ENCODE results near the gene PLPPR3.

GRCh38 chr19:821231-821824, 427 bp downstream of the PLPPR3 start:
- TF ChIP-seq ESRRG (CRISPR knock-in tag; IDR thresholded peaks at IDR 0.05): no peak
- TF ChIP-seq CSDC2 (CRISPR knock-in tag; IDR thresholded peaks at IDR 0.05): no peak
- no peak for TF ChIP-seq PPARA (CRISPR knock-in tag; IDR thresholded peaks at IDR 0.05; ENCODE audit: borderline replicate concordance)
- TF ChIP-seq ARNTL (CRISPR knock-in tag; IDR thresholded peaks at IDR 0.05; ENCODE audit: borderline replicate concordance, low read depth): no peak
- no peak for TF ChIP-seq TSHZ2 (CRISPR knock-in tag; IDR thresholded peaks at IDR 0.05)
- no peak for TF ChIP-seq TOX (CRISPR knock-in tag; IDR thresholded peaks at IDR 0.05; ENCODE audit: borderline replicate concordance)
- no peak for TF ChIP-seq OSR1 (CRISPR knock-in tag; IDR thresholded peaks at IDR 0.05)
- no peak for TF ChIP-seq PATZ1 (CRISPR knock-in tag; IDR thresholded peaks at IDR 0.05; ENCODE audit: borderline replicate concordance)
- no peak for TF ChIP-seq ZNF8 (CRISPR knock-in tag; IDR thresholded peaks at IDR 0.05)
- no peak for TF ChIP-seq ZNF70 (CRISPR knock-in tag; IDR thresholded peaks at IDR 0.05)
- TF ChIP-seq BACH2 (CRISPR knock-in tag; IDR thresholded peaks at IDR 0.05; ENCODE audit: borderline replicate concordance): no peak

Data from SK-N-SH treated with all-trans-retinoic acid at 6 μM for 48 hours (cell line).